Ovary (tissue), 3 donors: ENCODE results near the gene SMARCD2.

ENCODE experiments used
- CTCF ChIP-seq, 3 donors: fragments of 450-650 bp in 2 of 3; fragments of 200-600 bp in 1 of 3; IDR thresholded peaks; one replicate each; pipeline versions ENCODE4 v1.5.1 to v1.8.0; 2016 to 2022; ENCODE audit warnings: antibody characterized with exemption in 3 of 3, mild to moderate bottlenecking in 1 of 3
- POLR2A ChIP-seq: fragments of 450-650 bp; IDR thresholded peaks from one replicate; pipeline ENCODE4 v1.6.1; 2017; ENCODE audit warnings: antibody characterized with exemption, mild to moderate bottlenecking, moderate library complexity
- donor health status: DM: no; HTN: no; CAD: no.

- TF ChIP-seq CTCF (IDR thresholded peaks at IDR 0.05): no peak
- TF ChIP-seq POLR2A: no peak
These were observed 5.2 kb upstream of the SMARCD2 start for GRCh38 chr17:63847525-63848249.
